Measurements from ENCODE around the gene EMCN.

The EMCN gene

GRCh38 chr4:100466501-100466900, 51.3 kb downstream of the EMCN start:
- H3K36me3 ChIP-seq (ENCODE audit: insufficient read depth, low read length): no peaks in the 10 kb centered on the region
- no peaks in the 10 kb centered on the region for H3K27me3 ChIP-seq (ENCODE audit: insufficient read depth, low read length, poor library complexity, severe bottlenecking)
- no peaks in the 10 kb centered on the region for H4K20me1 ChIP-seq (ENCODE audit: insufficient read depth, low read length, poor library complexity, severe bottlenecking)
- H3K9me2 ChIP-seq (replicated peaks; ENCODE audit: low read depth, low read length): no peaks in the 10 kb centered on the region
- no peak overlapping the region for H3K9ac ChIP-seq (ENCODE audit: low read depth, low read length, poor library complexity, severe bottlenecking)
- no peak overlapping the region for H3K4me2 ChIP-seq (ENCODE audit: low read depth, low read length, poor library complexity, severe bottlenecking)
- no peaks in the 10 kb centered on the region for H3K79me2 ChIP-seq (ENCODE audit: insufficient read depth, low read length)
- H3K4me3 ChIP-seq (ENCODE audit: low read length, poor library complexity, severe bottlenecking): no peak overlapping the region
- H2AFZ ChIP-seq (ENCODE audit: low read length): no peak overlapping the region
- no peaks in the 10 kb centered on the region; the same call in 1 of the 2 replicates for H3K9me3 ChIP-seq (ENCODE audit: insufficient read depth, low read depth, low read length)
- no peaks in the 10 kb centered on the region for H3K4me1 ChIP-seq (ENCODE audit: insufficient read depth, low read length, poor library complexity, severe bottlenecking)
- no peaks in the 10 kb centered on the region for H3F3A ChIP-seq (ENCODE audit: low read depth)
- no peak for TF ChIP-seq CTCF (conservative IDR thresholded peaks at IDR 0.05; ENCODE audit: low read length)
- no peak for TF ChIP-seq EZH2phosphoT487 (IDR thresholded peaks at IDR 0.05; ENCODE audit: borderline replicate concordance)

- Histone ChIP-seq H2AFZ (ENCODE audit: low read length) (no peak overlapping the region), H3K79me2 (ENCODE audit: insufficient read depth, low read length) (no peaks in the 10 kb centered on the region), H4K20me1 (ENCODE audit: insufficient read depth, low read length, poor library complexity, severe bottlenecking) (no peaks in the 10 kb centered on the region), H3F3A (ENCODE audit: low read depth) (no peaks in the 10 kb centered on the region), H3K9ac (ENCODE audit: low read depth, low read length, poor library complexity, severe bottlenecking) (no peak overlapping the region), H3K9me2 (replicated peaks; ENCODE audit: low read depth, low read length) (no peaks in the 10 kb centered on the region), H3K36me3 (ENCODE audit: insufficient read depth, low read length) (no peaks in the 10 kb centered on the region), H3K4me1 (ENCODE audit: insufficient read depth, low read length, poor library complexity, severe bottlenecking) (peaks cover 25% of the 10 kb centered on the region), H3K4me3 (ENCODE audit: low read length, poor library complexity, severe bottlenecking) (no peak overlapping the region), H3K9me3 (ENCODE audit: insufficient read depth, low read depth, low read length) (peaks cover 7% of the 10 kb centered on the region; the same call in 1 of the 2 replicates), H3K27me3 (ENCODE audit: insufficient read depth, low read length, poor library complexity, severe bottlenecking) (no peaks in the 10 kb centered on the region), H3K4me2 (ENCODE audit: low read depth, low read length, poor library complexity, severe bottlenecking) (no peak overlapping the region)
- TF ChIP-seq EZH2phosphoT487 (IDR thresholded peaks at IDR 0.05; ENCODE audit: borderline replicate concordance) (no peak), CTCF (conservative IDR thresholded peaks at IDR 0.05; ENCODE audit: low read length) (no peak)
Observed at GRCh38 chr4:100461807-100462605, 55.8 kb downstream of the EMCN start.

GRCh38 chr4:100450449-100450848, 67.4 kb downstream of the EMCN start:
- Histone ChIP-seq H3K9me2 (replicated peaks; ENCODE audit: low read depth, low read length) (no peaks in the 10 kb centered on the region), H3F3A (ENCODE audit: low read depth) (0 out of 2 replicates have a peak, but pooled peaks cover 6% of the 10 kb centered on the region), H3K79me2 (ENCODE audit: insufficient read depth, low read length) (no peaks in the 10 kb centered on the region), H3K9me3 (ENCODE audit: insufficient read depth, low read depth, low read length) (peaks cover 8% of the 10 kb centered on the region), H3K36me3 (ENCODE audit: insufficient read depth, low read length) (no peaks in the 10 kb centered on the region), H3K4me1 (ENCODE audit: insufficient read depth, low read length, poor library complexity, severe bottlenecking) (no peaks in the 10 kb centered on the region), H2AFZ (ENCODE audit: low read length) (no peak overlapping the region), H3K9ac (ENCODE audit: low read depth, low read length, poor library complexity, severe bottlenecking) (no peak overlapping the region), H3K4me2 (ENCODE audit: low read depth, low read length, poor library complexity, severe bottlenecking) (no peak overlapping the region), H3K27me3 (ENCODE audit: insufficient read depth, low read length, poor library complexity, severe bottlenecking) (no peaks in the 10 kb centered on the region), H3K4me3 (ENCODE audit: low read length, poor library complexity, severe bottlenecking) (no peak overlapping the region), H4K20me1 (ENCODE audit: insufficient read depth, low read length, poor library complexity, severe bottlenecking) (no peaks in the 10 kb centered on the region)
- no peak for TF ChIP-seq EZH2phosphoT487 (IDR thresholded peaks at IDR 0.05; ENCODE audit: borderline replicate concordance)
- TF ChIP-seq CTCF (conservative IDR thresholded peaks at IDR 0.05; ENCODE audit: low read length): no peak

Measured in Loucy (cell line).